Measurements from ENCODE around the gene SNX20.

SNX20 gene

GRCh38 chr16:50684823-50685461 is 3.8 kb upstream of the SNX20 start:
- no peak for DNase-seq (ENCODE audit: low read depth, low spot score)
- H3K4me3 ChIP-seq (ENCODE audit: low read length): no peak overlapping the region

- no peak for DNase-seq (ENCODE audit: low read depth, low spot score)
- H3K4me3 ChIP-seq (ENCODE audit: low read length): no peak overlapping the region
Observed at GRCh38 chr16:50683689-50684374, 2.7 kb upstream of the SNX20 start.

GRCh38 chr16:50680556-50680893 is 587 bp downstream of the SNX20 start:
- no peak for DNase-seq (ENCODE audit: low read depth, low spot score)

GRCh38 chr16:50679676-50680555 is 1.2 kb downstream of the SNX20 start:
- no peak overlapping the region for H3K4me3 ChIP-seq (ENCODE audit: low read length)

More at GRCh38 chr16:50680556-50680893, 587 bp downstream of the SNX20 start:
- no peak overlapping the region for H3K4me3 ChIP-seq (ENCODE audit: low read length)

GRCh38 chr16:50679266-50679665 is 1.8 kb downstream of the SNX20 start:
- H3K4me3 ChIP-seq (ENCODE audit: low read length): no peak overlapping the region
- DNase-seq (ENCODE audit: low read depth, low spot score): no peak

More at GRCh38 chr16:50679676-50680555, 1.2 kb downstream of the SNX20 start:
- DNase-seq (ENCODE audit: low read depth, low spot score): no peak

- no peak for DNase-seq (ENCODE audit: low read depth, low spot score)
- no peak overlapping the region for H3K4me3 ChIP-seq (ENCODE audit: low read length)
Observed at GRCh38 chr16:50678531-50678930, 2.6 kb downstream of the SNX20 start.

- no peak for DNase-seq (ENCODE audit: low read depth, low spot score)
- no peak overlapping the region for H3K4me3 ChIP-seq (ENCODE audit: low read length)
Observed at GRCh38 chr16:50677351-50677750, 3.8 kb downstream of the SNX20 start.

GRCh38 chr16:50676684-50677225 is 4.4 kb downstream of the SNX20 start:
- H3K4me3 ChIP-seq (ENCODE audit: low read length): no peak overlapping the region
- DNase-seq (ENCODE audit: low read depth, low spot score): no peak

GRCh38 chr16:50675686-50676610 is 5.2 kb downstream of the SNX20 start:
- DNase-seq (ENCODE audit: low read depth, low spot score): no peak
- no peak overlapping the region for H3K4me3 ChIP-seq (ENCODE audit: low read length)

- DNase-seq (ENCODE audit: low read depth, low spot score): no peak
- no peak overlapping the region for H3K4me3 ChIP-seq (ENCODE audit: low read length)
Observed at GRCh38 chr16:50674831-50675230, 6.3 kb downstream of the SNX20 start.

GRCh38 chr16:50673496-50674275 is 7.4 kb downstream of the SNX20 start:
- no peak overlapping the region for H3K4me3 ChIP-seq (ENCODE audit: low read length)
- DNase-seq (ENCODE audit: low read depth, low spot score): no peak

- H3K4me3 ChIP-seq (ENCODE audit: low read length): no peak overlapping the region
- DNase-seq (ENCODE audit: low read depth, low spot score): peak; percentile 19
Observed at GRCh38 chr16:50671644-50672260, 9.4 kb downstream of the SNX20 start.

GRCh38 chr16:50670476-50670875 is 10.6 kb downstream of the SNX20 start:
- DNase-seq (ENCODE audit: low read depth, low spot score): no peak
- no peak overlapping the region for H3K4me3 ChIP-seq (ENCODE audit: low read length)

- DNase-seq (ENCODE audit: low read depth, low spot score): no peak
- no peak overlapping the region for H3K4me3 ChIP-seq (ENCODE audit: low read length)
Observed at GRCh38 chr16:50669741-50670140, 11.4 kb downstream of the SNX20 start.

- no peak overlapping the region for H3K4me3 ChIP-seq (ENCODE audit: low read length)
- no peak for DNase-seq (ENCODE audit: low read depth, low spot score)
Observed at GRCh38 chr16:50668368-50669008, 12.6 kb downstream of the SNX20 start.

GRCh38 chr16:50667497-50668367 is 13.4 kb downstream of the SNX20 start:
- H3K4me3 ChIP-seq (ENCODE audit: low read length): no peak overlapping the region
- peak; percentile 22 for DNase-seq (ENCODE audit: low read depth, low spot score)
